K562 (cell line): Measurements from ENCODE around the gene TNIK. TPM values are rescaled to one million over a fixed set of nuclear protein-coding genes. Genes with fewer than 3 reads are reported as not detected.

ENCODE experiments used
- CBX3 ChIP-seq, 2 experiments: IDR thresholded peaks; 1 replicate in 1 of 2; 2 replicates in 1 of 2; pipeline ENCODE4 v1.6.1; 2012; ENCODE audit warnings: inconsistent platforms in 2 of 2, low read length in 2 of 2, borderline replicate concordance in 1 of 2, control low read depth in 1 of 2
- CBX5 ChIP-seq: IDR thresholded peaks from 2 replicates; pipeline ENCODE4 v1.6.1; 2014; ENCODE audit warnings: low read depth, borderline replicate concordance
- CHCHD3 ChIP-seq: fragments of 250-450 bp; sonication (Bioruptor Pico); IDR thresholded peaks from 2 replicates; pipeline ENCODE4 v2.1.2; 2022; ENCODE audit warnings: mild to moderate bottlenecking
- HDAC1 ChIP-seq, 2 experiments: fragments of 450-650 bp; IDR thresholded peaks; 2 replicates each; pipeline ENCODE4 v1.6.1; 2016 to 2017; ENCODE audit warnings: inconsistent platforms in 1 of 2, mild to moderate bottlenecking in 1 of 2, moderate library complexity in 1 of 2
- SRSF7 ChIP-seq: fragments of 200-400 bp; formaldehyde crosslinking; optimal IDR thresholded peaks from 2 replicates; pipeline ENCODE3; 2017; ENCODE audit warnings: mild to moderate bottlenecking, low read depth, low read length
- TAF1 ChIP-seq: IDR thresholded peaks from 2 replicates; pipeline ENCODE4 v1.6.1; 2011; ENCODE audit warnings: mild to moderate bottlenecking, low read length, moderate library complexity; ENCODE audit not compliant: insufficient read depth, control insufficient read depth, severe bottlenecking; ENCODE audit errors: extremely low read depth
- U2AF1 ChIP-seq: fragments of 200-400 bp; formaldehyde crosslinking; optimal IDR thresholded peaks from 2 replicates; pipeline ENCODE3; 2017; ENCODE audit warnings: mild to moderate bottlenecking, low read depth, low read length, moderate library complexity
- ZNF12 ChIP-seq: sonication (generic); formaldehyde crosslinking; IDR thresholded peaks from 2 replicates; pipeline ENCODE4 v1.4.0; 2020; ENCODE audit warnings: mild to moderate bottlenecking, missing genetic modification reagents
- ZNF263 ChIP-seq: sonication (generic); formaldehyde crosslinking; IDR thresholded peaks from 2 replicates; pipeline ENCODE4 v1.8.0; 2022; ENCODE audit warnings: mild to moderate bottlenecking, missing genetic modification reagents, borderline replicate concordance
- ZNF316 ChIP-seq: fragments of 450-650 bp; IDR thresholded peaks from 2 replicates; pipeline ENCODE4 v1.6.1; 2016
- polyA plus RNA-seq, 8 experiments: library from polyadenylated mRNA; depleted of rRNA in 4 of 8; stranded (reverse) in 5 of 8; unstranded in 3 of 8; fragments of >200 nt; fragmentation: Nextera tagmentation in 2 of 8; fragmentation: Illumina TruSeq in 1 of 8; extraction: Ambion mirVana in 2 of 8; extraction: Trizol in 1 of 8; gene quantifications; 2 replicates each; pipeline versions ENCODE4 v1.2.1 to v1.2.3, GENCODE V29; 2011 to 2014; ENCODE audit warnings: inconsistent platforms in 1 of 8, missing spikeins in 1 of 8
- total RNA-seq, 7 experiments: library from RNA; depleted of rRNA in 6 of 7; stranded (reverse); fragments of >200 nt in 6 of 7; fragmentation: Illumina TruSeq in 2 of 7; extraction: Trizol in 2 of 7; gene quantifications; 2 replicates each; pipeline versions ENCODE4 v1.2.1 to v1.2.3, GENCODE V29; 2011 to 2021; ENCODE audit warnings: low replicate concordance in 1 of 7

The TNIK gene
- total and polyA plus RNA-seq, 9 of the 15 experiments (the other 6 are each of a cell fraction or from before 2014, with no cell fraction given), result 6.6 to 39.0 (median 24.7) TPM

- TF ChIP-seq SRSF7 (no peak), TAF1 (no peak), HDAC1 (IDR thresholded peaks at IDR 0.05) (no peak), U2AF1 (no peak), CHCHD3 (CRISPR knock-in tag) (no peak), ZNF263 (CRISPR knock-in tag) (no peak), ZNF12 (CRISPR knock-in tag) (no peak), ZNF316 (no peak), CBX3 (IDR thresholded peaks at IDR 0.05; ENCODE audit: borderline replicate concordance in 1 of 2, low read length in 2 of 2) (no peak), CBX5 (no peak)
Observed at GRCh38 chr3:171257251-171258203, 202.7 kb downstream of the TNIK start (continued).
